H1 (cell line): ENCODE data around the gene TMPRSS12. TPM values are rescaled to one million over a fixed set of nuclear protein-coding genes. Genes with fewer than 3 reads are reported as not detected.

ENCODE experiments used
- CTCF ChIA-PET: fragments of 300-600 bp; sonication (Branson Sonifier 250); formaldehyde crosslinking; loops from one replicate; lab custom pipeline; 2021; ENCODE audit not compliant: partially characterized antibody; lab: Charles Lee
- POLR2A ChIA-PET: fragments of 300-600 bp; sonication (Branson Sonifier 250); formaldehyde crosslinking; loops from one replicate; lab custom pipeline; 2021; ENCODE audit warnings: inconsistent platforms; ENCODE audit not compliant: partially characterized antibody; lab: Charles Lee
- DNase-seq, 2 experiments: peaks; one replicate each; pipeline versions ENCODE4 v3.0.0 to v3.0.0-alpha.2; 2010 to 2022; ENCODE audit warnings: low spot score in 2 of 2, low read depth in 1 of 2, mixed read lengths in 1 of 2
- FAIRE-seq: peaks from 2 replicates; lab custom pipeline; 2011; peaks lifted over from hg19 to GRCh38; lab: Jason Lieb, UNC
- H2AFZ ChIP-seq: 2 replicates; pipeline ENCODE4 v1.8.1; 2012; ENCODE audit warnings: low read length, inconsistent platforms
- H2AK5ac ChIP-seq: 2 replicates; pipeline ENCODE4 v1.6.1; 2013; ENCODE audit warnings: low read depth, low read length
- H2BK120ac ChIP-seq: replicated peaks from 2 replicates; pipeline ENCODE3; 2013; ENCODE audit warnings: low read depth, low read length, inconsistent platforms
- H2BK12ac ChIP-seq: 2 replicates; pipeline ENCODE4 v1.6.1; 2013; ENCODE audit warnings: low read depth, low read length
- H2BK15ac ChIP-seq: 2 replicates; pipeline ENCODE4 v1.6.1; 2013; ENCODE audit warnings: low read length
- H2BK20ac ChIP-seq: 2 replicates; pipeline ENCODE4 v1.6.1; 2013; ENCODE audit warnings: low read length
- H2BK5ac ChIP-seq: 2 replicates; pipeline ENCODE4 v1.6.1; 2013; ENCODE audit warnings: low read depth, low read length
- H3K14ac ChIP-seq: 2 replicates; pipeline ENCODE4 v1.6.1; 2013; ENCODE audit warnings: inconsistent platforms; ENCODE audit not compliant: insufficient read length
- H3K18ac ChIP-seq: 2 replicates; pipeline ENCODE4 v1.6.1; 2013; ENCODE audit warnings: low read length; ENCODE audit errors: extremely low read depth
- H3K23ac ChIP-seq: 2 replicates; pipeline ENCODE4 v1.6.1; 2013; ENCODE audit warnings: inconsistent platforms; ENCODE audit not compliant: insufficient read length
- H3K23me2 ChIP-seq: 2 replicates; pipeline ENCODE4 v1.6.1; 2013; ENCODE audit warnings: low read depth, low read length
- H3K27ac ChIP-seq: 2 replicates; pipeline ENCODE4 v1.6.1; 2011; ENCODE audit warnings: low read depth, low read length, inconsistent platforms
- H3K27me3 ChIP-seq, 4 experiments: replicated peaks in 1 of 4; 1 replicate in 1 of 4; 2 replicates in 3 of 4; pipeline versions ENCODE4 v1.6.1 to v1.8.1; 2011 to 2013; ENCODE audit warnings: low read length in 3 of 4, mild to moderate bottlenecking in 3 of 4, inconsistent platforms in 2 of 4, mixed read lengths in 2 of 4, moderate library complexity in 1 of 4; ENCODE audit not compliant: control insufficient read depth in 3 of 4, insufficient read depth in 3 of 4; ENCODE audit errors: extremely low read depth in 1 of 4
- H3K36me3 ChIP-seq, 4 experiments: 2 replicates each; pipeline versions ENCODE4 v1.6.1 to v1.8.1; 2011 to 2013; ENCODE audit warnings: mild to moderate bottlenecking in 4 of 4, low read length in 3 of 4, moderate library complexity in 2 of 4, control low read depth in 1 of 4, inconsistent platforms in 1 of 4; ENCODE audit not compliant: insufficient read depth in 4 of 4, control insufficient read depth in 2 of 4
- H3K4ac ChIP-seq: replicated peaks from 2 replicates; pipeline ENCODE3; 2013; ENCODE audit warnings: low read length, low read depth, mixed read lengths, inconsistent platforms; ENCODE audit not compliant: insufficient read length
- H3K4me1 ChIP-seq, 4 experiments: replicated peaks in 1 of 4; 1 replicate in 1 of 4; 2 replicates in 3 of 4; pipeline versions ENCODE4 v1.6.1 to v1.8.1; 2011 to 2013; ENCODE audit warnings: low read length in 3 of 4, inconsistent platforms in 2 of 4, mixed read lengths in 1 of 4; ENCODE audit not compliant: insufficient read depth in 4 of 4, control insufficient read depth in 3 of 4
- H3K4me2 ChIP-seq, 2 experiments: 2 replicates each; pipeline versions ENCODE4 v1.6.1 to v1.8.1; 2011 to 2013; ENCODE audit warnings: low read depth in 2 of 2, low read length in 2 of 2, control low read depth in 1 of 2, inconsistent platforms in 1 of 2, mild to moderate bottlenecking in 1 of 2; ENCODE audit not compliant: insufficient read depth in 1 of 2
- H3K4me3 ChIP-seq, 4 experiments: fragments of 200-600, 300-600 bp in 1 of 4; sonication (generic), shearing (Covaris generic), sonication (Bioruptor Twin) in 1 of 4; 2 replicates each; pipeline versions ENCODE4 v1.5.1 to v1.8.1; 2011 to 2016; ENCODE audit warnings: low read length in 4 of 4, low read depth in 3 of 4, control low read depth in 2 of 4, inconsistent platforms in 2 of 4, mild to moderate bottlenecking in 2 of 4, mixed read lengths in 1 of 4, moderate library complexity in 1 of 4; ENCODE audit not compliant: insufficient read depth in 2 of 4; ENCODE audit errors: extremely low read depth in 1 of 4
- H3K56ac ChIP-seq: replicated peaks from 2 replicates; pipeline ENCODE3; 2013; ENCODE audit warnings: low read depth, mild to moderate bottlenecking, mixed read lengths, low read length, inconsistent platforms; ENCODE audit not compliant: insufficient read length
- H3K79me1 ChIP-seq: 2 replicates; pipeline ENCODE4 v1.6.1; 2013; ENCODE audit warnings: low read depth, low read length, control low read depth
- H3K79me2 ChIP-seq, 2 experiments: 2 replicates each; pipeline versions ENCODE4 v1.6.1 to v1.8.1; 2012 to 2013; ENCODE audit warnings: low read length in 2 of 2, mild to moderate bottlenecking in 2 of 2, inconsistent platforms in 1 of 2; ENCODE audit not compliant: insufficient read depth in 2 of 2, control insufficient read depth in 1 of 2
- H3K9ac ChIP-seq, 4 experiments: replicated peaks in 1 of 4; 1 replicate in 1 of 4; 2 replicates in 3 of 4; pipeline versions ENCODE4 v1.6.1 to v1.8.1; 2011 to 2013; ENCODE audit warnings: low read depth in 3 of 4, low read length in 3 of 4, control low read depth in 2 of 4, mild to moderate bottlenecking in 2 of 4, moderate library complexity in 2 of 4, inconsistent platforms in 1 of 4; ENCODE audit errors: extremely low read depth in 1 of 4
- H3K9me3 ChIP-seq, 2 experiments: 2 replicates each; pipeline versions ENCODE4 v1.6.1 to v1.8.1; 2012 to 2013; ENCODE audit warnings: mild to moderate bottlenecking in 2 of 2, moderate library complexity in 2 of 2, control low read depth in 1 of 2, inconsistent platforms in 1 of 2, low read depth in 1 of 2, low read length in 1 of 2, mixed read lengths in 1 of 2; ENCODE audit not compliant: insufficient read depth in 2 of 2
- H4K20me1 ChIP-seq, 2 experiments: replicated peaks in 1 of 2; 2 replicates each; pipeline versions ENCODE3 to v1.8.1; 2011 to 2013; ENCODE audit warnings: inconsistent platforms in 2 of 2, low read length in 2 of 2, mild to moderate bottlenecking in 1 of 2; ENCODE audit not compliant: insufficient read depth in 2 of 2, control insufficient read depth in 1 of 2
- H4K5ac ChIP-seq: 2 replicates; pipeline ENCODE4 v1.6.1; 2013; ENCODE audit warnings: low read length, low read depth, mixed read lengths, inconsistent platforms; ENCODE audit not compliant: insufficient read length
- H4K8ac ChIP-seq: 2 replicates; pipeline ENCODE4 v1.8.0; 2013; ENCODE audit warnings: mild to moderate bottlenecking, moderate library complexity, low read length, inconsistent platforms; ENCODE audit not compliant: insufficient read depth; ENCODE audit errors: extremely low read depth
- H4K91ac ChIP-seq: replicated peaks from 2 replicates; pipeline ENCODE3; 2013; ENCODE audit warnings: low read length, mixed read lengths, inconsistent platforms; ENCODE audit not compliant: insufficient read length
- CEBPB ChIP-seq: IDR thresholded peaks from 2 replicates; pipeline ENCODE4 v1.6.1; 2012; ENCODE audit warnings: low read depth, low read length
- CTBP2 ChIP-seq: IDR thresholded peaks from 2 replicates; pipeline ENCODE4 v1.7.0; 2011; ENCODE audit warnings: borderline replicate concordance, mild to moderate bottlenecking, moderate library complexity, mixed read lengths, low read length; ENCODE audit not compliant: insufficient read depth, insufficient read length
- EGR1 ChIP-seq: IDR thresholded peaks from 2 replicates; pipeline ENCODE4 v1.6.1; 2011; ENCODE audit warnings: low read depth, low read length, borderline replicate concordance
- FOSL1 ChIP-seq: IDR thresholded peaks from 2 replicates; pipeline ENCODE4 v1.6.1; 2011; ENCODE audit warnings: mild to moderate bottlenecking, low read depth, low read length, moderate library complexity; ENCODE audit not compliant: insufficient read depth
- GABPA ChIP-seq: IDR thresholded peaks from 2 replicates; pipeline ENCODE4 v1.6.1; 2011; ENCODE audit warnings: mild to moderate bottlenecking, low read length, moderate library complexity, borderline replicate concordance; ENCODE audit not compliant: insufficient read depth
- JUN ChIP-seq: IDR thresholded peaks from 2 replicates; pipeline ENCODE4 v1.6.1; 2011; ENCODE audit warnings: low read depth, mild to moderate bottlenecking, improper control_type of control experiment, low read length
- NRF1 ChIP-seq: IDR thresholded peaks from 2 replicates; pipeline ENCODE4 v1.6.1; 2011; ENCODE audit warnings: mild to moderate bottlenecking, low read depth, low read length, improper control_type of control experiment
- POU5F1 ChIP-seq: IDR thresholded peaks from 2 replicates; pipeline ENCODE4 v1.6.1; 2011; ENCODE audit warnings: low read depth, mild to moderate bottlenecking, low read length, moderate library complexity
- SIX5 ChIP-seq: IDR thresholded peaks from 2 replicates; pipeline ENCODE4 v1.6.1; 2011; ENCODE audit warnings: mild to moderate bottlenecking, low read depth, low read length
- SP1 ChIP-seq: IDR thresholded peaks from 2 replicates; pipeline ENCODE4 v1.6.1; 2011; ENCODE audit warnings: low read depth, low read length
- SRF ChIP-seq: IDR thresholded peaks from 2 replicates; pipeline ENCODE4 v1.6.1; 2011; ENCODE audit warnings: mild to moderate bottlenecking, low read depth, low read length, moderate library complexity
- WGBS, 2 experiments: shearing (Covaris generic) in 1 of 2; methylation state at CpG; one replicate each; pipeline versions ENCODE4 v1.1.6 to v1.1.7; 2013 to 2015; ENCODE audit warnings: low lambda C conversion rate in 2 of 2, mixed read lengths in 2 of 2, inconsistent platforms in 1 of 2, low coverage in 1 of 2, missing lambda C conversion rate in 1 of 2; ENCODE audit not compliant: insufficient replicate concordance in 2 of 2, insufficient coverage in 1 of 2, insufficient read length in 1 of 2; ENCODE audit errors: extremely low coverage in 1 of 2, missing lambda C conversion rate in 1 of 2; 5-methylcytosine and 5-hydroxymethylcytosine counted together
- polyA plus RNA-seq, 7 experiments: library from polyadenylated mRNA; depleted of rRNA in 3 of 7; stranded (reverse) in 5 of 7; unstranded in 2 of 7; fragments of >200 nt in 5 of 7; fragments of 200-250 nt in 2 of 7; gene quantifications; 1 replicate in 5 of 7; 2 replicates in 1 of 7; 4 replicates in 1 of 7; pipeline versions ENCODE4 v1.2.1 to v1.2.3, GENCODE V29; 2011 to 2013; ENCODE audit warnings: missing spikeins in 2 of 7, mixed read lengths in 2 of 7
- total RNA-seq: library from RNA; stranded (reverse); fragmentation: NEBNext Ultra II Directional; extraction: Animal tissue kit (Norgen Biotek cat#: 25700); gene quantifications from 2 replicates; pipeline ENCODE4 v1.2.1, GENCODE V29; 2021

Gene TMPRSS12
- total and polyA plus RNA-seq, 2 of the 8 experiments (the other 6 are each of a cell fraction or from before 2014, with no cell fraction given), result not detected

GRCh38 chr12:50839042-50839441 is 3.7 kb upstream of the TMPRSS12 start:
- Histone ChIP-seq H3K27ac (no peak overlapping the region), H3K4me3 (no peak overlapping the region)

More at GRCh38 chr12:50839042-50839441, 3.7 kb upstream of the TMPRSS12 start:
- ChIA-PET CTCF (interaction anchor here (0.8 to 1.8 kb wide), 4 partner anchors 80 to 148 kb away, joined by 3 to 5 read pairs (median 4); no protein-coding TSS in a partner anchor), POLR2A (no interaction called here)
- no peak overlapping the region for H2BK12ac ChIP-seq
- no peak overlapping the region for H2BK5ac ChIP-seq
- no peaks in the 10 kb centered on the region for H3K36me3 ChIP-seq
- H4K20me1 ChIP-seq, result no peaks in the 10 kb centered on the region
- H3K18ac ChIP-seq, result no peak overlapping the region
- no peak overlapping the region for H4K8ac ChIP-seq
- DNase-seq (no peak), FAIRE-seq (no peak)
- peaks cover 10 to 15% of the 10 kb centered on the region in 2 experiments for H3K9me3 ChIP-seq
- no peaks in the 10 kb centered on the region for H3K79me2 ChIP-seq
- no peak overlapping the region for H3K23ac ChIP-seq
- no peaks in the 10 kb centered on the region; a peak in 1 of 7 replicates for H3K4me1 ChIP-seq
- no peak overlapping the region for H2AFZ ChIP-seq
- H3K4me2 ChIP-seq, result no peak overlapping the region
- H2AK5ac ChIP-seq, result no peak overlapping the region
- H2BK15ac ChIP-seq, result no peak overlapping the region
- H3K23me2 ChIP-seq, result no peaks in the 10 kb centered on the region
- H3K79me1 ChIP-seq, result no peaks in the 10 kb centered on the region
- no peak overlapping the region for H3K56ac ChIP-seq
- H2BK120ac ChIP-seq, result no peak overlapping the region
- WGBS, 2 experiments, result 80% methylated on average over 2 of the region's 2 CpGs; no CpG with 5 or more reads in 1 of the 2 experiments
- H3K9ac ChIP-seq, result no peak overlapping the region
- no peaks in the 10 kb centered on the region; a peak in 1 of 7 replicates for H3K27me3 ChIP-seq
- H4K5ac ChIP-seq, result no peak overlapping the region
- no peak overlapping the region for H3K4ac ChIP-seq
- H4K91ac ChIP-seq, result no peak overlapping the region
- no peak overlapping the region for H2BK20ac ChIP-seq
- no peak overlapping the region for H3K14ac ChIP-seq
- TF ChIP-seq SP1 (no peak), NRF1 (no peak), JUN (no peak), EGR1 (no peak), SRF (no peak), POU5F1 (no peak), GABPA (no peak), CTBP2 (no peak), SIX5 (no peak), FOSL1 (no peak), CEBPB (no peak)
